ENCODE results near the gene OR52N2.

GRCh38 chr11:5809905-5810795, 1.4 kb downstream of the OR52N2 start:
- TF ChIP-seq POLR2A (IDR thresholded peaks at IDR 0.05; ENCODE audit: borderline replicate concordance, extremely low read depth, insufficient read depth, insufficient read length) (no peak), SP1 (IDR thresholded peaks at IDR 0.05; ENCODE audit: low read depth) (no peak)
- TF ChIP-seq, protein P1, sequence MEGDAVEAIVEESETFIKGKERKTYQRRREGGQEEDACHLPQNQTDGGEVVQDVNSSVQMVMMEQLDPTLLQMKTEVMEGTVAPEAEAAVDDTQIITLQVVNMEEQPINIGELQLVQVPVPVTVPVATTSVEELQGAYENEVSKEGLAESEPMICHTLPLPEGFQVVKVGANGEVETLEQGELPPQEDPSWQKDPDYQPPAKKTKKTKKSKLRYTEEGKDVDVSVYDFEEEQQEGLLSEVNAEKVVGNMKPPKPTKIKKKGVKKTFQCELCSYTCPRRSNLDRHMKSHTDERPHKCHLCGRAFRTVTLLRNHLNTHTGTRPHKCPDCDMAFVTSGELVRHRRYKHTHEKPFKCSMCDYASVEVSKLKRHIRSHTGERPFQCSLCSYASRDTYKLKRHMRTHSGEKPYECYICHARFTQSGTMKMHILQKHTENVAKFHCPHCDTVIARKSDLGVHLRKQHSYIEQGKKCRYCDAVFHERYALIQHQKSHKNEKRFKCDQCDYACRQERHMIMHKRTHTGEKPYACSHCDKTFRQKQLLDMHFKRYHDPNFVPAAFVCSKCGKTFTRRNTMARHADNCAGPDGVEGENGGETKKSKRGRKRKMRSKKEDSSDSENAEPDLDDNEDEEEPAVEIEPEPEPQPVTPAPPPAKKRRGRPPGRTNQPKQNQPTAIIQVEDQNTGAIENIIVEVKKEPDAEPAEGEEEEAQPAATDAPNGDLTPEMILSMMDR (IDR thresholded peaks at IDR 0.05 in 2 of 3, conservative IDR thresholded peaks at IDR 0.05 in 1 of 3; ENCODE audit: borderline replicate concordance in 1 of 3, insufficient read depth in 1 of 3, low read depth in 2 of 3, low read length in 2 of 3), result no peak
- TF ChIP-seq, protein P2, sequence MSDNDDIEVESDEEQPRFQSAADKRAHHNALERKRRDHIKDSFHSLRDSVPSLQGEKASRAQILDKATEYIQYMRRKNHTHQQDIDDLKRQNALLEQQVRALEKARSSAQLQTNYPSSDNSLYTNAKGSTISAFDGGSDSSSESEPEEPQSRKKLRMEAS (IDR thresholded peaks at IDR 0.05), result no peak
